NT2/D1 (cell line): Measurements from ENCODE around the gene C11orf71.

Experiments used
- SUZ12 ChIP-seq: IDR thresholded peaks from 2 replicates; pipeline ENCODE4 v1.6.1; 2011; ENCODE audit not compliant: insufficient read length, insufficient read depth; ENCODE audit errors: extremely low read depth
- YY1 ChIP-seq: IDR thresholded peaks from 2 replicates; pipeline ENCODE4 v1.6.1; 2011; ENCODE audit not compliant: insufficient read length, insufficient read depth
- ZNF274 ChIP-seq: IDR thresholded peaks from 2 replicates; pipeline ENCODE4 v1.6.1; 2011; ENCODE audit warnings: mild to moderate bottlenecking, low read depth, low read length

DNA sequence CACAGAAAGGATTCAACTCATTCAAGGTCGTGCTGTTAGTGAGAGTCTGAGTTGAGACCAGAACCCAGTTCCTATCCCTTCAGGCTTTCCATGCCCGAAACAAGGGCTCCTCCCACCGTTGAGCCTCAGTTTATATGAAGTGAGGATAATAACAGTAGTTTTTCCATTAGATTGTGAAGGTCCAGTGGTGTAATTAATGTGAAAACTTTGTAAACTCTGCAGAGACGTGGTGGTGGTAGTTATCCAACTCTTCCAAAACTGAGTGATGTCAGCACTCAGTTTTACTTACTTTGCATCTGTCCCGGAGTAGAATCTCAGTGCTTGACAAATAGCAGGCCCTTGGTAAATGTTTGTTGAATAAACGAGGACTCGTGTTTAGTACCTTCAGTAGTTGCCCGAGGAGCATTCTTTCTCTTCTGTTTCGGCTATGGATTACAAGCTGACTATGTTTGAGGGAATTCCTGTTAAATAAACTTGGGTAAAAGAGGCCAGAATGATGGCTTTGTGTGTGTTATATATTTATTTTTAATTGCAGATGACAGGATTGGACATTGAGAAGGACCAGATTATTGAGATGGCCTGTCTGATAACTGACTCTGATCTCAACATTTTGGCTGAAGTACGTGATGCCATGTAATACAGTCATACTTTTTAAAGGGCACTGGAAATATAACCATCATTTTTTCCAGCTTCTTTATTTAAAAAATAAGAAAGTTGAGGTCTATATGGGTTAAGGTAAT, 40.0 kb upstream of the C11orf71 start:
- TF ChIP-seq ZNF274 = no peak
- no peak for TF ChIP-seq YY1
- TF ChIP-seq SUZ12 = no peak
